ENCODE measurements around the gene PBX4. TPM values are rescaled to one million over a fixed set of nuclear protein-coding genes. Genes with fewer than 3 reads are reported as not detected.

The PBX4 gene
- total and polyA plus RNA-seq, 2 of the 8 experiments (the other 6 are each of a cell fraction or from before 2014, with no cell fraction given): 3.4 to 3.8 TPM

DNA sequence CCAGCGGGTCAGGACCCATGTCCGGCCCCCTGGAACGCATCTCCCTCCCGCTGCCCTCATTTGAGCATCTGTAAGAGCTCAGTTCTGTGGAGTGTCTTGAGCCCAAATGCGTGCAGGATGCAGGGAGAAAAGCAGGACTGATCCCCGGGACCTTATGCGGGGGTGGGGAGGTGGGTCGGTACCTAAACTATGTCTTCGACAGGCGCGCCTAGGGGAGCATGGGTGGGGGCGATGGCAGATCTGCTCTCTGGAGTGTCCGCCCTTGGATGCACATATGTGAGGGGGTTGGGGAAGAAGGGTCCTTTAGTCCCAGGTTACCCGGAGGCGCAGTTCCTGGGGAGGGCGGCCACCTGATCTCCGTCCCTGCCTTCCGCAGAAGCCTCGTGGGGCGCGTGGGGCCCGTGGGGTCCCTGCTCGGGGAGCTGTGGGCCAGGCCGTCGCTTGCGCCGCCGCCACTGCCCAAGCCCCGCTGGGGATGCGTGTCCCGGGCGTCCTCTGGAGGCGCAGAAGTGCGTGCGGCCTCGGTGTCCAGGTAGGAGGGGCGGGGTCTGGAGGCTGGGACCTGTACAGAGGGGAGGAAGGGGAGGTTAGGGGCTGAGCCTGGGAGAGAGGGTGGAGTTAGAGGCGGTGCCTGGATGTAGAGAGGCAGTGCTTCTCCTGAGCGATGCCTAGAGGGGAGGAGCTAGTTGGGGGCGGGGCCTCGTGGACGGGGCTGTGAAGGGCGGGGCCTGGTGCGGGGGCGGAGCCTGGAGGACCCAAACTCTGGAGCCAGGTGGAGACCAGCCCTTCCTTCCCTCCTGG lies 77.6 kb downstream of the PBX4 start (continued):
- TF ChIP-seq, protein P1, sequence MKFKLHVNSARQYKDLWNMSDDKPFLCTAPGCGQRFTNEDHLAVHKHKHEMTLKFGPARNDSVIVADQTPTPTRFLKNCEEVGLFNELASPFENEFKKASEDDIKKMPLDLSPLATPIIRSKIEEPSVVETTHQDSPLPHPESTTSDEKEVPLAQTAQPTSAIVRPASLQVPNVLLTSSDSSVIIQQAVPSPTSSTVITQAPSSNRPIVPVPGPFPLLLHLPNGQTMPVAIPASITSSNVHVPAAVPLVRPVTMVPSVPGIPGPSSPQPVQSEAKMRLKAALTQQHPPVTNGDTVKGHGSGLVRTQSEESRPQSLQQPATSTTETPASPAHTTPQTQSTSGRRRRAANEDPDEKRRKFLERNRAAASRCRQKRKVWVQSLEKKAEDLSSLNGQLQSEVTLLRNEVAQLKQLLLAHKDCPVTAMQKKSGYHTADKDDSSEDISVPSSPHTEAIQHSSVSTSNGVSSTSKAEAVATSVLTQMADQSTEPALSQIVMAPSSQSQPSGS (IDR thresholded peaks at IDR 0.05; ENCODE audit: low read length): no peak
- no peak for TF ChIP-seq CBX8 (IDR thresholded peaks at IDR 0.05; ENCODE audit: borderline replicate concordance, low read depth, low read length)
- TF ChIP-seq TBP (IDR thresholded peaks at IDR 0.05; ENCODE audit: low read depth, low read length): no peak
- TF ChIP-seq POLR2AphosphoS5 (IDR thresholded peaks at IDR 0.05; ENCODE audit: low read depth, low read length): no peak
- TF ChIP-seq PHF8 (conservative IDR thresholded peaks at IDR 0.05; ENCODE audit: low read depth, low read length): 0 out of 2 replicates have a peak, but pooled peaks have one; percentile 37
- TF ChIP-seq HDAC6 (IDR thresholded peaks at IDR 0.05; ENCODE audit: low read depth, low read length): no peak
- TF ChIP-seq JUN (IDR thresholded peaks at IDR 0.05; ENCODE audit: low read depth, low read length): no peak
- no peak for TF ChIP-seq TAF7 (optimal IDR thresholded peaks at IDR 0.05; ENCODE audit: borderline replicate concordance, low read depth, low read length)
- TF ChIP-seq ASH2L (IDR thresholded peaks at IDR 0.05; ENCODE audit: low read length): peak; percentile 28
- TF ChIP-seq NRF1 (IDR thresholded peaks at IDR 0.05; ENCODE audit: low read depth, low read length): no peak
- no peak for TF ChIP-seq ZNF274 (IDR thresholded peaks at IDR 0.05; ENCODE audit: borderline replicate concordance, extremely low read depth, low read length)
- TF ChIP-seq, protein P2, sequence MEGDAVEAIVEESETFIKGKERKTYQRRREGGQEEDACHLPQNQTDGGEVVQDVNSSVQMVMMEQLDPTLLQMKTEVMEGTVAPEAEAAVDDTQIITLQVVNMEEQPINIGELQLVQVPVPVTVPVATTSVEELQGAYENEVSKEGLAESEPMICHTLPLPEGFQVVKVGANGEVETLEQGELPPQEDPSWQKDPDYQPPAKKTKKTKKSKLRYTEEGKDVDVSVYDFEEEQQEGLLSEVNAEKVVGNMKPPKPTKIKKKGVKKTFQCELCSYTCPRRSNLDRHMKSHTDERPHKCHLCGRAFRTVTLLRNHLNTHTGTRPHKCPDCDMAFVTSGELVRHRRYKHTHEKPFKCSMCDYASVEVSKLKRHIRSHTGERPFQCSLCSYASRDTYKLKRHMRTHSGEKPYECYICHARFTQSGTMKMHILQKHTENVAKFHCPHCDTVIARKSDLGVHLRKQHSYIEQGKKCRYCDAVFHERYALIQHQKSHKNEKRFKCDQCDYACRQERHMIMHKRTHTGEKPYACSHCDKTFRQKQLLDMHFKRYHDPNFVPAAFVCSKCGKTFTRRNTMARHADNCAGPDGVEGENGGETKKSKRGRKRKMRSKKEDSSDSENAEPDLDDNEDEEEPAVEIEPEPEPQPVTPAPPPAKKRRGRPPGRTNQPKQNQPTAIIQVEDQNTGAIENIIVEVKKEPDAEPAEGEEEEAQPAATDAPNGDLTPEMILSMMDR (IDR thresholded peaks at IDR 0.05; ENCODE audit: control extremely low read depth in 1 of 3, insufficient read depth in 1 of 3, low read depth in 1 of 3, low read length in 3 of 3): peak; percentile 11 to 36 (median 20); a peak in 3 of 4 replicates
- no peak for TF ChIP-seq CBX5 (IDR thresholded peaks at IDR 0.05; ENCODE audit: low read depth, low read length)
- TF ChIP-seq TAF1 (IDR thresholded peaks at IDR 0.05; ENCODE audit: low read depth, low read length): no peak
- TF ChIP-seq SIN3A (conservative IDR thresholded peaks at IDR 0.05 in 1 of 2, IDR thresholded peaks at IDR 0.05 in 1 of 2; ENCODE audit: low read depth in 1 of 2, low read length in 2 of 2): no peak
- peak; percentile 70; the same call in 1 of the 2 replicates for TF ChIP-seq EGR1 (IDR thresholded peaks at IDR 0.05; ENCODE audit: borderline replicate concordance, low read depth, low read length)
- TF ChIP-seq, protein P3, sequence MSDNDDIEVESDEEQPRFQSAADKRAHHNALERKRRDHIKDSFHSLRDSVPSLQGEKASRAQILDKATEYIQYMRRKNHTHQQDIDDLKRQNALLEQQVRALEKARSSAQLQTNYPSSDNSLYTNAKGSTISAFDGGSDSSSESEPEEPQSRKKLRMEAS (IDR thresholded peaks at IDR 0.05): 0 out of 2 replicates have a peak, but pooled peaks have one; percentile 5
- TF ChIP-seq CHD2 (IDR thresholded peaks at IDR 0.05; ENCODE audit: low read length): no peak
- 0 out of 2 replicates have a peak, but pooled peaks have one; percentile 50 for TF ChIP-seq SP1 (IDR thresholded peaks at IDR 0.05; ENCODE audit: low read depth, low read length)
